Measurements from ENCODE around the gene ZNF500. TPM values are rescaled to one million over a fixed set of nuclear protein-coding genes. Genes with fewer than 3 reads are reported as not detected.

ZNF500 gene
- total and polyA plus RNA-seq, 4 donors, result 3.0 to 7.4 (median 5.0) TPM

DNA sequence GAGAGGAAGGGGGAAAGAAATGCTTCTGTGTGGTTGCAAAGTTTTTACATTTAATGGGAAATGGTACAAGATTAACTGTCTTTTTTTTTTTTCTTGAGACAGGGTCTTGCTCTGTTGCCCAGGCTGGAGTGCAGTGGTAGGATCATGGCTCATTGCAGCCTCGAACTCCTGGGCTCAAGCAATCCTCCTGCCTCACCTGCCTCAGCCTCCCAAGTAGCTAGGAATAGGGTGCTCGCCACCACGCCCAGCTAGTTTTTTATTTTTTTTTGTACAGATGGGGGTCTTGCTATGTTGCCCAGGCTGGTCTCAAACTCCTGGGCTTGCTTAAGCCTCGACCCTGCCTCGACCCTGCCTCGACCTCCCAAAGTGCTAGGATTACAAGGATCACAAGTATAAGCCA is 39.3 kb upstream of the ZNF500 start:
- Histone ChIP-seq H3K4me1 (ENCODE audit: control insufficient read depth in 4 of 4, insufficient read depth in 4 of 4, low read length in 3 of 4) (peaks cover 0 to 28% (median 9%) of the 10 kb centered on the region in 4 donors), H3K4me3 (ENCODE audit: low read depth in 1 of 3, low read length in 3 of 3) (no peak overlapping the region), H3K27me3 (ENCODE audit: control insufficient read depth in 4 of 4, insufficient read depth in 4 of 4, low read length in 3 of 4) (no peaks in the 10 kb centered on the region), H3K9ac (ENCODE audit: low read depth in 1 of 2, low read length in 2 of 2) (no peak overlapping the region), H3K9me3 (ENCODE audit: control insufficient read depth in 4 of 4, low read length in 3 of 4) (no peaks in the 10 kb centered on the region), H3K27ac (ENCODE audit: low read depth in 1 of 2, low read length in 2 of 2) (no peak overlapping the region), H3K36me3 (ENCODE audit: control insufficient read depth in 4 of 4, insufficient read depth in 3 of 4, low read depth in 1 of 4, low read length in 3 of 4) (peaks cover 6 to 30% (median 15%) of the 10 kb centered on the region in 4 donors)
- 98% methylated on average over 6 of the region's 6 CpGs for WGBS
- DNase-seq (ENCODE audit: low spot score), result no peak
- TF ChIP-seq, protein P1, sequence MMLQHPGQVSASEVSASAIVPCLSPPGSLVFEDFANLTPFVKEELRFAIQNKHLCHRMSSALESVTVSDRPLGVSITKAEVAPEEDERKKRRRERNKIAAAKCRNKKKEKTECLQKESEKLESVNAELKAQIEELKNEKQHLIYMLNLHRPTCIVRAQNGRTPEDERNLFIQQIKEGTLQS (IDR thresholded peaks at IDR 0.05), result no peak
- TF ChIP-seq EGR1 (IDR thresholded peaks at IDR 0.05; ENCODE audit: low read depth in 2 of 2) (no peak), TAF1 (conservative IDR thresholded peaks at IDR 0.05) (no peak), NR2F2 (IDR thresholded peaks at IDR 0.05) (no peak), RXRA (IDR thresholded peaks at IDR 0.05) (no peak), FOXA2 (IDR thresholded peaks at IDR 0.05) (no peak), HNF4A (conservative IDR thresholded peaks at IDR 0.05) (no peak), JUND (IDR thresholded peaks at IDR 0.05) (no peak)
- TF ChIP-seq, protein P2, sequence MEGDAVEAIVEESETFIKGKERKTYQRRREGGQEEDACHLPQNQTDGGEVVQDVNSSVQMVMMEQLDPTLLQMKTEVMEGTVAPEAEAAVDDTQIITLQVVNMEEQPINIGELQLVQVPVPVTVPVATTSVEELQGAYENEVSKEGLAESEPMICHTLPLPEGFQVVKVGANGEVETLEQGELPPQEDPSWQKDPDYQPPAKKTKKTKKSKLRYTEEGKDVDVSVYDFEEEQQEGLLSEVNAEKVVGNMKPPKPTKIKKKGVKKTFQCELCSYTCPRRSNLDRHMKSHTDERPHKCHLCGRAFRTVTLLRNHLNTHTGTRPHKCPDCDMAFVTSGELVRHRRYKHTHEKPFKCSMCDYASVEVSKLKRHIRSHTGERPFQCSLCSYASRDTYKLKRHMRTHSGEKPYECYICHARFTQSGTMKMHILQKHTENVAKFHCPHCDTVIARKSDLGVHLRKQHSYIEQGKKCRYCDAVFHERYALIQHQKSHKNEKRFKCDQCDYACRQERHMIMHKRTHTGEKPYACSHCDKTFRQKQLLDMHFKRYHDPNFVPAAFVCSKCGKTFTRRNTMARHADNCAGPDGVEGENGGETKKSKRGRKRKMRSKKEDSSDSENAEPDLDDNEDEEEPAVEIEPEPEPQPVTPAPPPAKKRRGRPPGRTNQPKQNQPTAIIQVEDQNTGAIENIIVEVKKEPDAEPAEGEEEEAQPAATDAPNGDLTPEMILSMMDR (IDR thresholded peaks at IDR 0.05; ENCODE audit: low read depth, low read length, missing input control), result no peak
- TF ChIP-seq, protein P3, sequence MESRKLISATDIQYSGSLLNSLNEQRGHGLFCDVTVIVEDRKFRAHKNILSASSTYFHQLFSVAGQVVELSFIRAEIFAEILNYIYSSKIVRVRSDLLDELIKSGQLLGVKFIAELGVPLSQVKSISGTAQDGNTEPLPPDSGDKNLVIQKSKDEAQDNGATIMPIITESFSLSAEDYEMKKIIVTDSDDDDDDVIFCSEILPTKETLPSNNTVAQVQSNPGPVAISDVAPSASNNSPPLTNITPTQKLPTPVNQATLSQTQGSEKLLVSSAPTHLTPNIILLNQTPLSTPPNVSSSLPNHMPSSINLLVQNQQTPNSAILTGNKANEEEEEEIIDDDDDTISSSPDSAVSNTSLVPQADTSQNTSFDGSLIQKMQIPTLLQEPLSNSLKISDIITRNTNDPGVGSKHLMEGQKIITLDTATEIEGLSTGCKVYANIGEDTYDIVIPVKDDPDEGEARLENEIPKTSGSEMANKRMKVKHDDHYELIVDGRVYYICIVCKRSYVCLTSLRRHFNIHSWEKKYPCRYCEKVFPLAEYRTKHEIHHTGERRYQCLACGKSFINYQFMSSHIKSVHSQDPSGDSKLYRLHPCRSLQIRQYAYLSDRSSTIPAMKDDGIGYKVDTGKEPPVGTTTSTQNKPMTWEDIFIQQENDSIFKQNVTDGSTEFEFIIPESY (IDR thresholded peaks at IDR 0.05), result no peak
- TF ChIP-seq, protein P4, sequence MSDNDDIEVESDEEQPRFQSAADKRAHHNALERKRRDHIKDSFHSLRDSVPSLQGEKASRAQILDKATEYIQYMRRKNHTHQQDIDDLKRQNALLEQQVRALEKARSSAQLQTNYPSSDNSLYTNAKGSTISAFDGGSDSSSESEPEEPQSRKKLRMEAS (IDR thresholded peaks at IDR 0.05), result no peak

GRCh38 chr16:4805231-4805630 is 38.3 kb upstream of the ZNF500 start:
- 89% methylated on average over 11 of the region's 11 CpGs for WGBS
- no peak overlapping the region for H3K4me3 ChIP-seq (ENCODE audit: low read depth in 1 of 3, low read length in 3 of 3)
- H3K27ac ChIP-seq (ENCODE audit: low read depth in 1 of 2, low read length in 2 of 2), result no peak overlapping the region
- no peak for DNase-seq (ENCODE audit: low spot score)
- peaks cover 0 to 37% (median 11%) of the 10 kb centered on the region in 4 donors for H3K4me1 ChIP-seq (ENCODE audit: control insufficient read depth in 4 of 4, insufficient read depth in 4 of 4, low read length in 3 of 4)
- no peaks in the 10 kb centered on the region for H3K27me3 ChIP-seq (ENCODE audit: control insufficient read depth in 4 of 4, insufficient read depth in 4 of 4, low read length in 3 of 4)
- no peak overlapping the region for H3K9ac ChIP-seq (ENCODE audit: low read depth in 1 of 2, low read length in 2 of 2)
- no peaks in the 10 kb centered on the region for H3K9me3 ChIP-seq (ENCODE audit: control insufficient read depth in 4 of 4, low read length in 3 of 4)
- peaks cover 6 to 23% (median 12%) of the 10 kb centered on the region in 4 donors for H3K36me3 ChIP-seq (ENCODE audit: control insufficient read depth in 4 of 4, insufficient read depth in 3 of 4, low read depth in 1 of 4, low read length in 3 of 4)
- TF ChIP-seq, protein P5, sequence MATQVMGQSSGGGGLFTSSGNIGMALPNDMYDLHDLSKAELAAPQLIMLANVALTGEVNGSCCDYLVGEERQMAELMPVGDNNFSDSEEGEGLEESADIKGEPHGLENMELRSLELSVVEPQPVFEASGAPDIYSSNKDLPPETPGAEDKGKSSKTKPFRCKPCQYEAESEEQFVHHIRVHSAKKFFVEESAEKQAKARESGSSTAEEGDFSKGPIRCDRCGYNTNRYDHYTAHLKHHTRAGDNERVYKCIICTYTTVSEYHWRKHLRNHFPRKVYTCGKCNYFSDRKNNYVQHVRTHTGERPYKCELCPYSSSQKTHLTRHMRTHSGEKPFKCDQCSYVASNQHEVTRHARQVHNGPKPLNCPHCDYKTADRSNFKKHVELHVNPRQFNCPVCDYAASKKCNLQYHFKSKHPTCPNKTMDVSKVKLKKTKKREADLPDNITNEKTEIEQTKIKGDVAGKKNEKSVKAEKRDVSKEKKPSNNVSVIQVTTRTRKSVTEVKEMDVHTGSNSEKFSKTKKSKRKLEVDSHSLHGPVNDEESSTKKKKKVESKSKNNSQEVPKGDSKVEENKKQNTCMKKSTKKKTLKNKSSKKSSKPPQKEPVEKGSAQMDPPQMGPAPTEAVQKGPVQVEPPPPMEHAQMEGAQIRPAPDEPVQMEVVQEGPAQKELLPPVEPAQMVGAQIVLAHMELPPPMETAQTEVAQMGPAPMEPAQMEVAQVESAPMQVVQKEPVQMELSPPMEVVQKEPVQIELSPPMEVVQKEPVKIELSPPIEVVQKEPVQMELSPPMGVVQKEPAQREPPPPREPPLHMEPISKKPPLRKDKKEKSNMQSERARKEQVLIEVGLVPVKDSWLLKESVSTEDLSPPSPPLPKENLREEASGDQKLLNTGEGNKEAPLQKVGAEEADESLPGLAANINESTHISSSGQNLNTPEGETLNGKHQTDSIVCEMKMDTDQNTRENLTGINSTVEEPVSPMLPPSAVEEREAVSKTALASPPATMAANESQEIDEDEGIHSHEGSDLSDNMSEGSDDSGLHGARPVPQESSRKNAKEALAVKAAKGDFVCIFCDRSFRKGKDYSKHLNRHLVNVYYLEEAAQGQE (IDR thresholded peaks at IDR 0.05), result no peak
- no peak for TF ChIP-seq RXRA (IDR thresholded peaks at IDR 0.05)
- TF ChIP-seq, protein P2 (IDR thresholded peaks at IDR 0.05; ENCODE audit: low read depth, low read length, missing input control), result no peak
- TF ChIP-seq, protein P3 (IDR thresholded peaks at IDR 0.05), result no peak
- TF ChIP-seq FOXA1 (IDR thresholded peaks at IDR 0.05), result no peak
- TF ChIP-seq, protein P1 (IDR thresholded peaks at IDR 0.05), result no peak
